Muscle of leg (tissue), 11 donors: ENCODE measurements around the gene TUFT1. TPM values are rescaled to one million over a fixed set of nuclear protein-coding genes. Genes with fewer than 3 reads are reported as not detected.
"Not testable (repeated sequence)": the region's sequence is repeated elsewhere in the genome, so short reads cannot be mapped to it uniquely, and the experiment has no call there.

ENCODE experiments used
- DNase-seq: peaks from one replicate; pipeline ENCODE4 v3.0.0; 2013
- H3K27ac ChIP-seq: one replicate; pipeline ENCODE4 v1.5.1; 2013; ENCODE audit warnings: mild to moderate bottlenecking, low read length, control low read depth
- H3K27me3 ChIP-seq: one replicate; pipeline ENCODE4 v1.6.1; 2013; ENCODE audit warnings: low read length; ENCODE audit not compliant: control insufficient read depth, insufficient read depth
- H3K36me3 ChIP-seq: one replicate; pipeline ENCODE4 v1.6.1; 2013; ENCODE audit warnings: low read length; ENCODE audit not compliant: control insufficient read depth, insufficient read depth
- H3K4me1 ChIP-seq: one replicate; pipeline ENCODE4 v1.6.1; 2013; ENCODE audit warnings: low read length; ENCODE audit not compliant: control insufficient read depth, insufficient read depth
- H3K4me3 ChIP-seq: one replicate; pipeline ENCODE4 v1.5.1; 2013; ENCODE audit warnings: low read length, control low read depth
- H3K9me3 ChIP-seq: replicated peaks from 2 replicates; pipeline ENCODE4 v1.6.1; 2013; ENCODE audit warnings: low read depth, low read length; ENCODE audit not compliant: control insufficient read depth
- WGBS: methylation state at CpG from one replicate; pipeline ENCODE4 v1.1.5; 2013; ENCODE audit warnings: missing lambda C conversion rate; ENCODE audit not compliant: insufficient coverage; 5-methylcytosine and 5-hydroxymethylcytosine counted together
- polyA plus RNA-seq, 8 donors: library from polyadenylated mRNA; unstranded; fragments of 120-200 nt; gene quantifications; one replicate each; pipeline versions ENCODE4 v1.2.1 to v1.2.3, GENCODE V29; 2013; ENCODE audit warnings: inconsistent platforms in 1 of 8, low replicate concordance in 1 of 8; ENCODE audit not compliant: insufficient read length in 8 of 8, insufficient read depth in 1 of 8
- total RNA-seq: library from RNA; stranded (reverse); fragments of 120-200 nt; gene quantifications from one replicate; pipeline ENCODE4 v1.2.4, GENCODE V29; 2013

The TUFT1 gene
- total and polyA plus RNA-seq, 9 donors, result 6.0 to 9.6 (median 7.0) TPM

DNA sequence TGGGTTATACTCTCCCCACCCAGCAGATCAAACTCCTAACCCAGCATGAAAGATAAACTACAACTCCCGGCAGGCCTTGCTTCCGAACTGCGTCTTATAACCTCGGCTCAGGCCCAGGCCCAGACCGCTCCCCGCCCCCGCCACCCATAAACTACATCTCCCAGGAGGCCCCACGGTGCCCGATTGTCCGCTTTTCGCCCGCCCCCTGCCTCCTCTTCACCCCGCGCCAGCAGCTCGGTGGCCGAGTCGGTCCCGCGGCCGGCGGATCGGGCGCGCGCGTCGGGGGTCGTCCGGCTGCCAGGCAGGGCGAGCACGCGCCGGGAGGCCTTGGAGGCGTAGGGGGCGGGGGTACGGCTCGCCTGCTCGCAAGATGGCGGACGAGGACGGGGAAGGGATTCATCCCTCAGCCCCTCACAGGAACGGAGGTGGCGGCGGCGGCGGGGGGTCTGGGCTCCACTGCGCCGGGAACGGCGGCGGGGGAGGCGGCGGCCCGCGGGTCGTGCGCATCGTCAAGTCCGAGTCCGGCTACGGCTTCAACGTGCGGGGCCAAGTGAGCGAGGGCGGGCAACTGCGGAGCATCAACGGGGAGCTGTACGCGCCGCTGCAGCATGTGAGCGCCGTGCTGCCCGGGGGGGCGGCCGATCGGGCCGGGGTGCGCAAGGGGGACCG, 71.9 kb downstream of the TUFT1 start, which contains the start of gene SNX27:
Gene SNX27, plus strand, starts transcription at position 219 of the 669 bp plus-strand sequence. Its CDS starts 152 bp downstream, at position 371.
- peak; percentile 97 for DNase-seq
- no peaks in the 10 kb centered on the region for H3K9me3 ChIP-seq
- H3K4me3 ChIP-seq, result peak within 1 kb of the TSS; percentile 85
- H3K27ac ChIP-seq, result peak within 1 kb of the TSS; percentile 77
- H3K36me3 ChIP-seq, result peaks cover 4% of the 10 kb centered on the region
- peaks cover 2% of the 10 kb centered on the region for H3K27me3 ChIP-seq
- peaks cover 9% of the 10 kb centered on the region for H3K4me1 ChIP-seq
- WGBS, result 1% methylated on average over 69 of the region's 79 CpGs

DNA sequence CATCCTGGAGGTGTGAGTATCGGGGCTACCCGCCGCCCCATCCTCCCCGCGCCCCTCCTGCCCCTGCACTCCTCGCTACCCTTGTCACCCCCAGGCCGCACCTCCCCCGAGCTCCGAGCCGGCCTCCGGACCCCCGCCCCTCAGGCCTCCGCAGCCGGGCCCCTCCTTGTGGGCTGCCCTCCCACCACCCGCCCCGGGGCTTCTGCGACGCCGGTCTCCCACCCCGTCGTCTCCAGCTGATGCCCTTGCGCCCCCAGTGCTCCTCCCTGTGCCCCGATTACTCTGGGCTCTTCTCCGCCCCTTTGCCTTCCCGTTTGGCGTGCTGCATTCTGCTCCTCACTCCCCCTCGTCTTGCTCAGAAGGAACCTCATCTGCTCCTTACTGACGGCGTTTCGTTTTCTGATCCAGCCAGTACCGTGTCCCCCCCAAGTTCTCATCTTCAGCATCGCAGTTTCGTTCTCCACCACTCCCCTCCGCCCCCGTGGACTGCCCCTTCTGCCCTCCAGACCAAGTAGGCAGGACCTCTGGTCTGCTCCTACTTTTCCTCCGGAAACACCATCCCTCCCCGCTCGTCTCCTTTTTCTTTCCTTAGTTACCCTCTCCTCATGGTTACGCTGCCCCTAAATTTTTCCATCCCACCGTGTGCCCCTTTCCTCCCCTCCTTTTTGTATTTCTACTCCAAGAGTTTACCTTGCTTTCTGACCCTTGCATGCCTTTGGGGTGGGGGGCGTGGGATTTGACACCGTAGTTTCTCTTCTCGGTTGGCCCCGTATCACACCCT, 72.6 kb downstream of the TUFT1 start:
- Histone ChIP-seq H3K27ac (peak overlapping the region; percentile 77), H3K4me1 (peaks cover 7% of the 10 kb centered on the region), H3K9me3 (no peaks in the 10 kb centered on the region), H3K27me3 (no peaks in the 10 kb centered on the region), H3K36me3 (peaks cover 4% of the 10 kb centered on the region), H3K4me3 (peak overlapping the region; percentile 85)
- peak; percentile 64 for DNase-seq
- under 1% methylated on average over 42 of the region's 44 CpGs for WGBS

DNA sequence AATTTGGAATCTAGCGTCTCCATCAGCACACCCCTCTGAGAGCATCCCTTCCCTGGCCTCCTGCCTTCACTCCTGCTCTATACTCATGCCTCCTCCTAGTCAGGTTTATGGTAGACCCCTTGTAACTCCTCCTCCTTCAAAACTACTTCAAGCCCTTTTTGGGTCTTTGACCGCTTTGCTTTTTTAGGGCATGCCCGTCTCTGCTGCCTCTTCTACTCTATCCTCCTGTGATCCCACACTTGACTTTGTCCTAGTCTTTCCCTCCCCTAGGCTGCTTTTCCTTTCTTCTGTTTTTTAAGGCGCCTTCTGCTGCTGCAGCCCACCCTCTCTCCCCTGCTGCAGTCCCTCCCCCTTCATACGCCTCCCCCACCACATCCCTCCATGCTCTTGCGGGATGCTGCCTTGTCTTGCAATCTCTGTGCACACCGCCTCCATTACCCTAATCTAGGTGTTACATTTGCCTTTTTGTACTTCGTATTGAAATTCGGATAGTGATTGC, 73.2 kb downstream of the TUFT1 start:
- H3K27ac ChIP-seq, result peak overlapping the region; percentile 77
- no peaks in the 10 kb centered on the region for H3K9me3 ChIP-seq
- H3K4me1 ChIP-seq, result peaks cover 6% of the 10 kb centered on the region
- peak; percentile 30 for DNase-seq
- no peaks in the 10 kb centered on the region for H3K27me3 ChIP-seq
- peak overlapping the region; percentile 85 for H3K4me3 ChIP-seq
- peaks cover 4% of the 10 kb centered on the region for H3K36me3 ChIP-seq
- WGBS, result 10% methylated on average over 5 of the region's 9 CpGs

DNA sequence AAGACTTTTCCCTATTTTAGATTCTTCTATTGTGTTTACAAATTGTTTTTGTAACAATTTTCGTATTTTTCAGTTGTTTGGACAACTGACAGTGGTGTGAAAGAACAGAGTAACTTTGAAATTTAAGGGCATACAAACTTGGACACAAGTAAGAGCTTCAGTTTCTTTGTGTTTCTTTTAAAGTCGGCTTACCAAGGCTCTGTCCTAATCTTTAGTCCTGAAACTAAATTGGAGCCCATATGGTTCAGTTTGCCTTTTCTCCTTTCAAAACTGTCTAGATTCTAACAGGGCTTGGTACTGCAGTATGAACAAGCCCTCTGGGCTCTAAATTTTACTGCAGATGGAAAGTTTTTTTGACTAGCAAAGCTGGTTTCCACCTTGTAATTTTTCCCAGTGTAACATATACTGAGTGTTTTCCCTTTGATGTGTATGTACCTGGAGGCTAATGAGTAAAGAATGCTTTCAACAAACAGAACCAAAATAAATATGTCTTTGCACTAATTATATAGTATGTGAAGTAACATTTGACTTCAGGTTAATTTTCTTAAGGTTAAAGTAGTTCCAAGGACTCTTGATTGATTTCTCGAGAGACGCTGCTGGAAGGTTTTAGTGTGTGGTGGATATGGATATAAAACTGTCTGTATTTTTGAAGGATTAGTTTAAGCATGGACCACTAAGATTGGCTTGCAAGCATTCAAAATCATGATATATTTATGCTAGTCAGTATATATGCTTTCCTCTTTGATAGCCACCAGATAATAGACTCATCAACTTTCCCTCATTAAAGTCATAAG, 75.8 kb downstream of the TUFT1 start:
- DNase-seq, result no peak
- Histone ChIP-seq H3K36me3 (peaks cover 4% of the 10 kb centered on the region), H3K27me3 (no peaks in the 10 kb centered on the region), H3K4me1 (peaks cover 12% of the 10 kb centered on the region), H3K4me3 (no peak overlapping the region), H3K9me3 (no peaks in the 10 kb centered on the region), H3K27ac (no peak overlapping the region)
- WGBS, result no CpG with 5 or more reads among the region's 4 CpGs

DNA sequence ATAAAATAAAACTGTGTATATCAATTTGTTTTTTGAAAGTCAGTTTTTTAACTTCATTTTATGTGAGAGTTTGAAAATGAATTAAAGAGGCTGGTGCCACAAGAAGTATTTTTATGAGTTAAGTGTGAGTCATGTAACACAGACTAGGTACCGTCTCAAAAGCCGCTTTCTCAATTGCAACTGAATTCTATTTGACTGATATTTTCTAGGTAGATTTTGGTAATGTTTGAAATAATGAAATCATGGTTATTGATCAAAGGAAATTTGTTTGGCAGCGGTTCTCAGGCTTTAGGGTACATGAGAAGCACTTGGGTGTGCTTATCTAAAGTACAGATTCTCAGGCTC, 76.4 kb downstream of the TUFT1 start:
- WGBS, result 83% methylated on average over 2 of the region's 3 CpGs
- Histone ChIP-seq H3K27me3 (no peaks in the 10 kb centered on the region), H3K27ac (no peak overlapping the region), H3K36me3 (peaks cover 4% of the 10 kb centered on the region), H3K4me1 (peaks cover 12% of the 10 kb centered on the region), H3K4me3 (no peak overlapping the region), H3K9me3 (no peaks in the 10 kb centered on the region)
- DNase-seq, result no peak

DNA sequence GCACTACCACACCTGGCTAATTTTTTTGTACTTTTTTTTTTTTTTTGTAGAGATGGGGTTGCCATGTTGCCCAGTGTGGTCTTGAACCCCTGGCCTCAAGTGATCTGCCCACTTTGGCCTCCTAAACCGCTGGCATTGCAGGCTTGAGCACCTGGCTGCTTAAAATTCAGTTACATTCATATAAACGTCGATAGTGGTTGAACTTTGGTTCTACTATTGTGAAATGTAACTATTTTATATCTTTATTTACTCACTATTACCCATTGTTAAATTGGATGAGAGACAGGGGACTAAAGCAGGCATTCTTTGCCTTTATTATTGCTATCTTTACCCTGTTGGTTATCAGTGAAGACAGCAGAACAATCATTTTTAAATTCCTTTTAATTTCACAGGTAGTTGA, 77.9 kb downstream of the TUFT1 start:
- Histone ChIP-seq H3K4me1 (peaks cover 9% of the 10 kb centered on the region), H3K9me3 (no peaks in the 10 kb centered on the region), H3K27ac (no peak overlapping the region), H3K4me3 (no peak overlapping the region), H3K27me3 (no peaks in the 10 kb centered on the region), H3K36me3 (peaks cover 4% of the 10 kb centered on the region)
- WGBS, result no CpG with 5 or more reads among the region's 3 CpGs
- no peak for DNase-seq

DNA sequence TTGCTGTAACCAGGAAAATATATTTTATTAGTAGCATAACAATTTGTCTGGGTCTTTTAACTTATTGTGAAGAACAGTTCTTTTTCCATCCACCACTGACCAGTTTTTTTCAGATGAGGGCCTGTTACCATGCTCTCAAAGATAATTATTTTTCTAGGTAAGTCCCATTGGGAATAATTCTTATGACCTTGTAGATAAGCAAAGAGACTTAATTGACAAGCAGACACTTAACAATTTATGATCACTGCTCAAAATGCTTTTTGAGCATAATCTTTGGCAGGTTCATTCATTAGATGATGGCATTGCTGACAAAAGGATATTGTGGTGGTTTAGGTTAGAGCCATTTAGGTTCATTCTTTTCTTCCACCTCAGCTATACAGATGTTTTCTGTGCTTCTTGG, 78.4 kb downstream of the TUFT1 start:
- H3K36me3 ChIP-seq, result peaks cover 4% of the 10 kb centered on the region
- H3K4me3 ChIP-seq, result no peak overlapping the region
- H3K9me3 ChIP-seq, result no peaks in the 10 kb centered on the region
- H3K4me1 ChIP-seq, result peaks cover 7% of the 10 kb centered on the region
- no peak for DNase-seq
- H3K27me3 ChIP-seq, result no peaks in the 10 kb centered on the region
- H3K27ac ChIP-seq, result no peak overlapping the region

DNA sequence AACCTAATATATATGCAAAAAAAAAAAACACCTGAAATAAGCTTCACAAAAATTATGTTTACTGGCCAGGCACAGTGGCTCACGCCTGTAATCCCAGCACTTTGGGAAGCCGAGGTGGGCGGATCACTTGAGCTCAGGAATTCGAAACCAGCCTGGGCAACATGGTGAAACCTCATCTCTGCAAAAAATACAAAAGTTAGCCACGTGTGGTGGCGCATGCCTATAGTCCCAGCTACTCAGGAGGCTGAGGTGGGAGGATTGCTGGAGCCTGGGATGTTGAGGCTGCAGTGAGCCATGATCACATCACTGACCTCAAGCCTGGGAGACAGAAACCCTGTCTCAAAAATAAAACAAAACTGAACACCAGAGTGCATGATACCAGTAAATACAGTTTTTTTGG, 78.9 kb downstream of the TUFT1 start:
- not testable (repeated sequence) for H3K27ac ChIP-seq, H3K9me3 ChIP-seq, DNase-seq, H3K36me3 ChIP-seq, H3K27me3 ChIP-seq, H3K4me1 ChIP-seq, H3K4me3 ChIP-seq
- 91% methylated on average over 4 of the region's 6 CpGs for WGBS

DNA sequence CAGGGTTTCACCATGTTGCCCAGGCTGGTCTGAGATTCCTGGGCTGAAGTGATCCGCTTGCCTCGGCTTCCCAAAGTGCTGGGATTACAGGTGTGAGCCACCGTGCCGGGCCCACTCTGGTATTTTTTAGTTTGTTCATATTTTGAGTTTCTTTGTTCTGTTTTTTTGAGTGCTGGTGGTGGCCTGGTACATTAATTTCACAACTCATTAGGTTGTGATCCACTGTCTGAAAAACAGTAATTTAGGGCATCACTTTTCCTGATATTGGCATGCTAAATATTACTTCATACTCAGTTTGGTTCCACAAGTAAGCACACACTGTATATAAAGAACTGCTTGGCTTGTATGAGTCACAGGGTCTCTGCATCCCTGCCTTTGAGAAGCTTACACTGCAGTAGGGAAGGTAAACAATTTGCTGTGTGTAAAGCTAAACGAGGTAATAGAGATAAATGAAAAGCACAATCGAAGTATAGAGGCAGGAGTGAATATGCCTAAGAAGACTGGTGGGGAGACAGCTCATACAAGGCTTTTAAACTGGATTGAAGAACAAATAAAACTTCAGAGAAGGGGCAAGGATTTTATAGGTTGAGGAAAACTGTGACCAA, 79.5 kb downstream of the TUFT1 start:
- Histone ChIP-seq H3K4me3 (no peak overlapping the region), H3K9me3 (no peaks in the 10 kb centered on the region), H3K27me3 (no peaks in the 10 kb centered on the region), H3K36me3 (peaks cover 4% of the 10 kb centered on the region), H3K27ac (peak overlapping the region; percentile 40), H3K4me1 (peaks cover 7% of the 10 kb centered on the region)
- WGBS, result 87% methylated on average over 3 of the region's 6 CpGs
- no peak for DNase-seq
